Calu3 (cell line): Measurements from ENCODE around the gene RABGAP1L. TPM values are rescaled to one million over a fixed set of nuclear protein-coding genes. Genes with fewer than 3 reads are reported as not detected.
"Not testable (repeated sequence)": the region's sequence is repeated elsewhere in the genome, so short reads cannot be mapped to it uniquely, and the experiment has no call there.

Experiments
- BruUV-seq: library from RNA; stranded (reverse); fragments of 400-500 nt; replicated peaks from 2 replicates; lab custom pipeline; 2021; lab: Mats Ljungman, UMichigan
- CTCF ChIA-PET: fragments of 300-600 bp; sonication (Branson Sonifier 250); formaldehyde crosslinking; loops from one replicate; lab custom pipeline; 2022; ENCODE audit warnings: antibody characterized with exemption; lab: Charles Lee
- DNase-seq: peaks from one replicate; pipeline ENCODE4 v3.0.0; 2022
- H3K27ac Mint-ChIP-seq: one replicate; pipeline ENCODE4 v1.8.0; 2022; ENCODE audit warnings: mixed read lengths; ENCODE audit not compliant: unreplicated experiment
- H3K27me3 Mint-ChIP-seq: one replicate; pipeline ENCODE4 v1.8.0; 2022; ENCODE audit warnings: mixed read lengths; ENCODE audit not compliant: unreplicated experiment
- H3K36me3 Mint-ChIP-seq: one replicate; pipeline ENCODE4 v1.8.0; 2022; ENCODE audit warnings: mild to moderate bottlenecking, moderate library complexity, mixed read lengths; ENCODE audit not compliant: insufficient read depth, unreplicated experiment
- H3K4me1 Mint-ChIP-seq: one replicate; pipeline ENCODE4 v1.8.0; 2022; ENCODE audit warnings: mild to moderate bottlenecking, low read depth, mixed read lengths; ENCODE audit not compliant: unreplicated experiment
- H3K4me3 Mint-ChIP-seq: one replicate; pipeline ENCODE4 v1.8.0; 2022; ENCODE audit warnings: mild to moderate bottlenecking, low read depth, moderate library complexity, mixed read lengths; ENCODE audit not compliant: unreplicated experiment
- H3K9me3 Mint-ChIP-seq: one replicate; pipeline ENCODE4 v1.8.0; 2022; ENCODE audit warnings: low read depth, mixed read lengths; ENCODE audit not compliant: unreplicated experiment
- intact Hi-C: fragments of 100-400 bp; cut with micrococcal nuclease; formaldehyde crosslinking; loops from one replicate; pipeline ENCODE4 v1.10.0; 2022; ENCODE audit not compliant: unreplicated experiment
- total RNA-seq: library from RNA; stranded (reverse); gene quantifications from 2 replicates; pipeline ENCODE4 v1.2.3, GENCODE V29; 2022
- TF ChIP-seq, protein P1 (sequence below): fragments of 200-600 bp; IDR thresholded peaks from one replicate; pipeline ENCODE4 v1.8.0; 2022; ENCODE audit warnings: antibody characterized with exemption; ENCODE audit not compliant: unreplicated experiment

Gene RABGAP1L
- total RNA-seq, 1 experiment from 2014 or later: 135 TPM

DNA sequence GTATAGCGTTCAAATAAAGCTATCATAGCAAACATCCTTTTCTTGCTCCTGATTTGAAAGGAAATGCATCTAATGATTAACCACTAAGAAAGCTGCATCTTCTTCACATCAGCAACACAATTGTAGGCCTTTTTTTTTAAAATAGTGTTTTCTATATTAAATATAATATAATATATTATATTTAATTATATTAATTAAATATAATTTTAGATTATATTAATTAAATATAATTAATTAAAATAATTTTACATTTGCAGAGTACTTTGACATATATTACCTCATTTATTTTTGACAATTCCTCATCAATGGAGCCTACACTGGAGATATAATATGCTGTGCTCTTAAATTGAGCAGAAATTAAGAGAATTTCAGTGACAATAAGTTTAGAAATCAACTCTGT lies 481.5 kb downstream of the RABGAP1L start:
- no peak for DNase-seq
- intact Hi-C loops: no loop called here
- H3K4me3 Mint-ChIP-seq: no peak overlapping the region
- no peak overlapping the region for H3K27ac Mint-ChIP-seq
- no peaks in the 10 kb centered on the region for H3K4me1 Mint-ChIP-seq
- BruUV-seq: no TSS peak
- TF ChIP-seq, protein P1, sequence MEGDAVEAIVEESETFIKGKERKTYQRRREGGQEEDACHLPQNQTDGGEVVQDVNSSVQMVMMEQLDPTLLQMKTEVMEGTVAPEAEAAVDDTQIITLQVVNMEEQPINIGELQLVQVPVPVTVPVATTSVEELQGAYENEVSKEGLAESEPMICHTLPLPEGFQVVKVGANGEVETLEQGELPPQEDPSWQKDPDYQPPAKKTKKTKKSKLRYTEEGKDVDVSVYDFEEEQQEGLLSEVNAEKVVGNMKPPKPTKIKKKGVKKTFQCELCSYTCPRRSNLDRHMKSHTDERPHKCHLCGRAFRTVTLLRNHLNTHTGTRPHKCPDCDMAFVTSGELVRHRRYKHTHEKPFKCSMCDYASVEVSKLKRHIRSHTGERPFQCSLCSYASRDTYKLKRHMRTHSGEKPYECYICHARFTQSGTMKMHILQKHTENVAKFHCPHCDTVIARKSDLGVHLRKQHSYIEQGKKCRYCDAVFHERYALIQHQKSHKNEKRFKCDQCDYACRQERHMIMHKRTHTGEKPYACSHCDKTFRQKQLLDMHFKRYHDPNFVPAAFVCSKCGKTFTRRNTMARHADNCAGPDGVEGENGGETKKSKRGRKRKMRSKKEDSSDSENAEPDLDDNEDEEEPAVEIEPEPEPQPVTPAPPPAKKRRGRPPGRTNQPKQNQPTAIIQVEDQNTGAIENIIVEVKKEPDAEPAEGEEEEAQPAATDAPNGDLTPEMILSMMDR: no peak
- CTCF ChIA-PET: no interaction called here
- H3K9me3 Mint-ChIP-seq: no peaks in the 10 kb centered on the region
- no peaks in the 10 kb centered on the region for H3K27me3 Mint-ChIP-seq
- no peaks in the 10 kb centered on the region for H3K36me3 Mint-ChIP-seq

DNA sequence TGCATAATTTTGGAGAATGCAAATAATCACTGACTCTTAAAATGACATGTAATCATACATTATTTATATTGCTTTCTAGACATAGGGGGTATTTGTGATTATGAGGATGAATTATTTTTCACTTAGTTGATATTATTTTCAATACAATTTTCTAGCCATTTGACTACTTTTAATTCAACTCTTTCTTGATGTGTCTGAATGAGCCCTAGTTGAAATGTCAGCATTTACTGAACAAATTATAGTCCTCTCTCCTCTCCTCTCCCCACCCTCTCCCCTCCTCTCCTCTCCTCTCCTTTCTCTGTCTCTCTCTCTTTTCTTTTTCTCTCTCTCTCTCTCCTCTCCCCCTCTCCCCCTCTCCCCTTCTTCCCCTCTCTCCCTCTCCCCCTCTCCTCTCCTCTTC lies 483.1 kb downstream of the RABGAP1L start:
- DNase-seq: no peak
- Mint-ChIP-seq H3K9me3 (no peaks in the 10 kb centered on the region), H3K36me3 (no peaks in the 10 kb centered on the region), H3K27me3 (no peaks in the 10 kb centered on the region), H3K4me1 (no peaks in the 10 kb centered on the region), H3K27ac (no peak overlapping the region), H3K4me3 (no peak overlapping the region)
- intact Hi-C loops: no loop called here
- BruUV-seq: no TSS peak
- CTCF ChIA-PET: interaction anchor here (0.6 kb wide), 1 partner anchor 134 kb away, joined by 5 read pairs; no protein-coding TSS in a partner anchor
- TF ChIP-seq, protein P1: no peak

DNA sequence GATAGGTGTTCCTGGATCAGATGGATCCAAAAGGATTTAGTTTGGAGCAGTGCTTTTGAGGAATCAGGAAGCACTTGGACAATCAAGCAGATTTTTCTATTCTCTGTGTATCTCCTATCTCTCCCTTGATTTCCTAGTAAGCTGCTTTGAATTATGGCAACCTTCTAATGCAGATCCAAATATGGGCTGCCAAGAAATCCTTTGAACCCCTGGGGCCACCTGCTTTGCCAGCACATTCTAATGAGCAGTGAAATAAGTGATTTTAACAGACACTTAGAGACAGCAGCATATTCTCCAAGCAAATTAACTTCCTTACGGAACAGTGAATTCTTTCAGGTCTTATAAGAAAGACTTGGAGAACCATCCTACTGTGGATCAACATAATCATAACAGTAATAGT lies 483.9 kb downstream of the RABGAP1L start:
- intact Hi-C loops: no loop called here
- CTCF ChIA-PET: no interaction called here
- Mint-ChIP-seq H3K27ac (no peak overlapping the region), H3K27me3 (no peaks in the 10 kb centered on the region), H3K4me3 (no peak overlapping the region), H3K9me3 (no peaks in the 10 kb centered on the region), H3K4me1 (no peaks in the 10 kb centered on the region), H3K36me3 (no peaks in the 10 kb centered on the region)
- BruUV-seq: no TSS peak
- DNase-seq: no peak
- TF ChIP-seq, protein P1: no peak

DNA sequence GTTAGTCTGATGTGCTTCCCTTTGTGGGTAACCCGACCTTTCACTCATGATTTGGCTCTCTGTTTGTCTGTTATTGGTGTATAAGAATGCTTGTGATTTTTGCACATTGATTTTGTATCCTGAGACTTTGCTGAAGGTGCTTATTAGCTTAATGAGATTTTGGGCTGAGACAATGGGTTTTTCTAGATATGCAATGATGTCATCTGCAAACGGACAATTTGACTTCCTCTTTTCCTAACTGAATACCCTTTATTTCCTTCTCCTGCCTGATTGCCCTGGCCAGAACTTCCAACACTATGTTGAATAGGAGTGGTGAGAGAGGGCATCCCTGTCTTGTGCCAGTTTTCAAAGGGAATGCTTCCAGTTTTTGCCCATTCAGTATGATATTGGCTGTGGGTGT lies 490.3 kb downstream of the RABGAP1L start:
- BruUV-seq, H3K36me3 Mint-ChIP-seq, H3K9me3 Mint-ChIP-seq, H3K27me3 Mint-ChIP-seq, CTCF ChIA-PET, DNase-seq, H3K4me1 Mint-ChIP-seq, H3K4me3 Mint-ChIP-seq, intact Hi-C loops, H3K27ac Mint-ChIP-seq: not testable (repeated sequence)

DNA sequence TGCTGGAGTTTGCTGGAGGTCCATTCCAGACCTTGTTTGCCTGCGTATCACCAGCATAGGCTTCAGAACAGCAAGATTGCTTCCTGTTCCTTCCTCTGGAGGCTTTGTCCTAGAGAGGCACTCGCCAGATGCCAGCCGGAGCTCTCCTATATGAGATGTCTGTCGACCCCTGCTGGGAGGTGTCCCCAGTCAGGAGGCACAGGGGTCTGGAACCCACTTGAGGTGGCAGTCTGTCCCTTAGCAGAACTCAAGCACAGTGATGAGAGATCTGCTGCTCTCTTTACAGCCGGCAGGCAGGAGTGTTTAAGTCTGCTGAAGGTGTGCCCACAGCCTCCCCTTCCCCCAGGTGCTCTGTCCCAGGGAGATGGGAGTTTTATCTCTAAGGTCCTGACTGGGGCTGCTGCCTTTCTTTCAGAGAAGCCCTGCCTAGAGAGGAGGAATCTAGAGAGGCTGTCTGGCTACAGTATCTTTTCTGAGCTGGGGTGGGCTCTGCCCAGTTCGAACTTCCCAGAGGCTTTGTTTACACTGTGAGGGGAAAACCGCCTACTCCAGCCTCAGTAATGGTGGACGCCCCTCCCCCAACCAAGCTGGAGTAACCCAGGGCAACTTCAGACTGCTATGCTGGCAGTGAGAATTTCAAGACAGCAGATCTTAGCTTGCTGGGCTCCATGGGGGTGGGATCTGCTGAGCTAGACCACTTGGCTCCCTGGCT lies 493.4 kb downstream of the RABGAP1L start:
- intact Hi-C loops: no loop called here

More for the DNA sequence above, 493.4 kb downstream of the RABGAP1L start:
- Mint-ChIP-seq H3K4me1 (no peaks in the 10 kb centered on the region), H3K27ac (no peak overlapping the region), H3K9me3 (peaks cover 4% of the 10 kb centered on the region), H3K27me3 (no peaks in the 10 kb centered on the region), H3K4me3 (no peak overlapping the region), H3K36me3 (no peaks in the 10 kb centered on the region)
- TF ChIP-seq, protein P1: no peak
- no peak for DNase-seq
- CTCF ChIA-PET: no interaction called here
- BruUV-seq: no TSS peak
